ENCODE measurements around the gene ABCB6.

The ABCB6 gene

DNA sequence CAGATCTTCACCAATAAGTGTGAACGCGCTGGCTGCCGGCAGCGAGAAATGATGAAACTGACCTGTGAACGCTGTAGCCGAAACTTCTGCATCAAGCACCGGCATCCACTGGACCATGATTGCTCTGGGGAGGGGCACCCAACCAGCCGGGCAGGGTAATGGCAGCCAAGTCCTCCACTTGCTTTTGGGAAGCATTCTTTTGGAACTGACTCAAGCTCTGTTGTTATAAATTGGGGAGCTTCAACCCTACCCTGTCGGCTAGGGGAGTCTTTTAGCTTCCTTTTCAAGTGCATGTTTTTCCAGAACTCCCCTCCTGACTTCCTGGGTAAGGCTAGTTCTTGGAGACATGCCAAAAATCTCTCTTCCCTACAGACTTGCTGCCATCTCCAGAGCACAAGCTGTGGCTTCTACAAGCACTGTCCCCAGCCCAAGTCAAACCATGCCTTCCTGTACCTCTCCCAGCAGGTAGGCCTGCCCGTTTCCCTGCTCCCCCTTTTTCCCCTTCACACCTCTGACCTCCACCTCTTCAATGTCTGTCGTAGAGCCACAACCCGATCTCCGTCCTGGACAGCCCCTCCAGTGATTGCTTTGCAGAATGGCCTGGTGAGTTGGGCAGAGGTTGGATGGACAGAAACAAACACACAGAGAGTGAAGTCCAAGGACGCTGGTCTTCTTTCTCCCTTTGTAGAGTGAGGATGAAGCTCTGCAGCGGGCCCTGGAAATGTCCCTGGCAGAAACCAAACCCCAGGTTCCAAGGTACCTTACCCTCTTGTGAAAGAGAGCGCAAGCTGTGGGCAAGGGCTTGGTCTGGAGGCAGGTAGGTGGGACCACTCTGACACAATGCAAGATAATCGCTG is 10.6 kb downstream of the ABCB6 start:
- DNase-seq = no peak
- TF ChIP-seq, protein P1, sequence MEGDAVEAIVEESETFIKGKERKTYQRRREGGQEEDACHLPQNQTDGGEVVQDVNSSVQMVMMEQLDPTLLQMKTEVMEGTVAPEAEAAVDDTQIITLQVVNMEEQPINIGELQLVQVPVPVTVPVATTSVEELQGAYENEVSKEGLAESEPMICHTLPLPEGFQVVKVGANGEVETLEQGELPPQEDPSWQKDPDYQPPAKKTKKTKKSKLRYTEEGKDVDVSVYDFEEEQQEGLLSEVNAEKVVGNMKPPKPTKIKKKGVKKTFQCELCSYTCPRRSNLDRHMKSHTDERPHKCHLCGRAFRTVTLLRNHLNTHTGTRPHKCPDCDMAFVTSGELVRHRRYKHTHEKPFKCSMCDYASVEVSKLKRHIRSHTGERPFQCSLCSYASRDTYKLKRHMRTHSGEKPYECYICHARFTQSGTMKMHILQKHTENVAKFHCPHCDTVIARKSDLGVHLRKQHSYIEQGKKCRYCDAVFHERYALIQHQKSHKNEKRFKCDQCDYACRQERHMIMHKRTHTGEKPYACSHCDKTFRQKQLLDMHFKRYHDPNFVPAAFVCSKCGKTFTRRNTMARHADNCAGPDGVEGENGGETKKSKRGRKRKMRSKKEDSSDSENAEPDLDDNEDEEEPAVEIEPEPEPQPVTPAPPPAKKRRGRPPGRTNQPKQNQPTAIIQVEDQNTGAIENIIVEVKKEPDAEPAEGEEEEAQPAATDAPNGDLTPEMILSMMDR (IDR thresholded peaks at IDR 0.05; ENCODE audit: low read depth, low read length) = no peak
- H3K27ac ChIP-seq = no peak overlapping the region
- no peak overlapping the region for H3K4me3 ChIP-seq (ENCODE audit: low read depth, low read length)
- peaks cover 54% of the 10 kb centered on the region for H3K36me3 ChIP-seq
- no peaks in the 10 kb centered on the region for H3K27me3 ChIP-seq (ENCODE audit: insufficient read depth, low read depth, severe bottlenecking)
- H3K9me3 ChIP-seq (ENCODE audit: severe bottlenecking) = no peaks in the 10 kb centered on the region

DNA sequence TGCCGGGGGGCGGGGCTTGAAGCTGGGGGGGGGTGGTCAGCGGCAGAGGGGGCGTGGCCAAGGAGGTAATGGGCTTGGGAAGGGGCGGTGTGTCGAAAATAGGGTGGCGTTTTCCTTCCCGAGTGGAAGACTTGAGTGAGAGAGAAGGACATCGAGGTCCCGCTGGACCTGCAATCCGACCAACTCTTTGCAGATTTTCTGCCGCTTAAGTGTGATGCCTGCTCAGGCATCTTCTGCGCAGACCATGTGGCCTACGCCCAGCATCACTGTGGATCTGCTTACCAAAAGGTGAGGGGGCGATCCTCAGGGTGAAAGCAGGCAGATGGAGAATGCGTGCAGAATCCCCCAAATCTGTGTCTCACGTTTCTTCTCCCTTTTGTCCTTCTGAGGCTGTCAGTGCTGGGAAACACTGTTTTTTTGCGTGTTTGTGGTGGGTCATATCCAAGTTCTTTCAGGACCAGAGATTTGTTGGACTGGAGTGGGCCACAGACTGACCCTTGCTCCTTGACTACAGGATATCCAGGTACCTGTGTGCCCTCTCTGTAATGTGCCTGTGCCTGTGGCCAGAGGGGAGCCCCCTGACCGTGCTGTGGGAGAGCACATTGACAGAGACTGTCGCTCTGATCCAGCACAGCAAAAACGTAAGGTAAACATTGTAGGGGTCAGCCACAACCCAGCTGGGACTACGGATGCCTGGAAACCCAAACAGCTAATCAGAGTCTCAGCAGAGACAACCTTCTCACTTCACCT is 11.4 kb downstream of the ABCB6 start:
- TF ChIP-seq, protein P1 (IDR thresholded peaks at IDR 0.05; ENCODE audit: low read depth, low read length) = no peak
- no peaks in the 10 kb centered on the region for H3K9me3 ChIP-seq (ENCODE audit: severe bottlenecking)
- H3K27ac ChIP-seq = peak overlapping the region; percentile 87
- DNase-seq = no peak
- H3K4me3 ChIP-seq (ENCODE audit: low read depth, low read length) = peak overlapping the region; percentile 62
- no peaks in the 10 kb centered on the region for H3K27me3 ChIP-seq (ENCODE audit: insufficient read depth, low read depth, severe bottlenecking)
- peaks cover 46% of the 10 kb centered on the region for H3K36me3 ChIP-seq

DNA sequence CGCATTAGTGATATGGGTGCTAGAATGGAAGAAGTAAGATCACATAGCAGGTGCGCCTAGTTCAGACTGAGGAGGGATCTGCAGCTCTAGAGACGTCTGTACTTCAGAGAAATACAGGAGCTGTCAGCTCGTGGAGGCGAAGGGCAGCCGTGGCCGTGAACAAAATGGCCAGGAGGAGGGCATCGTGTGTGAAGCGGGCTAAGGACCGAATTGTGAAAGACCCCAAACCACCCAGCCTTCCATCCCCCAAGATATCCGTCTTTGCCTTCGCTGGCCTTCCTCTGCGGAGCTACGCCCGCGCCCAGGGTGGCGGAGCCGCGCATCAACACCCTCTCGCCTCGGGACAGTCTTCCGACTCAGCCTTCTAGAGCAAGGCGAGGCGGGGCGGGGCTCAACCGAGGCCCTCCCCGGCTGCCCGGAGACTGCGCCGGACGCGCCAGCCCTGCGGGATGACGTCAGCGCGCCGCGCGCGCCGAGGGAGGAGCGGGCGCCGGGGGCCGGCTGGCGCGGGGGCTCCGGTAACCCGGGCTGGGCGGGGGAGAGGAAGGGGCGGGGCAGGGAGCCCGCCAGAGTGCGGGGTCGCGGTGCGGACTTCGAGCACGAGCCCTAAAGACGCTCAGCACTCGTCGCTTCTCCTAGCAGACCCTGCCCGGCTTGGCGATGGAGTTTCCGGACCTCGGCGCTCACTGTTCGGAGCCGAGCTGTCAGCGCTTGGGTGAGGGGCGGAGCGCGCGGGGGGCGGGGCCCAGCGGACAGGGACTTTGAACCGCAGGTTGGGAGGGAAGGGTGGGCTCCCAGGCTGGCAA is 12.2 kb downstream of the ABCB6 start, which contains the start of gene ZFAND2B:
Gene ZFAND2B (plus strand): TSS at position 455 of the 806 bp plus-strand sequence. CDS start 206 bp downstream, at position 661.
- Histone ChIP-seq H3K4me3 (ENCODE audit: low read depth, low read length) (peak within 1 kb of the TSS; percentile 62), H3K9me3 (ENCODE audit: severe bottlenecking) (no peaks in the 10 kb centered on the region), H3K27me3 (ENCODE audit: insufficient read depth, low read depth, severe bottlenecking) (no peaks in the 10 kb centered on the region), H3K27ac (peak within 1 kb of the TSS; percentile 87), H3K36me3 (peaks cover 40% of the 10 kb centered on the region)
- DNase-seq = peak; percentile 94
- TF ChIP-seq, protein P1 (IDR thresholded peaks at IDR 0.05; ENCODE audit: low read depth, low read length) = no peak

DNA sequence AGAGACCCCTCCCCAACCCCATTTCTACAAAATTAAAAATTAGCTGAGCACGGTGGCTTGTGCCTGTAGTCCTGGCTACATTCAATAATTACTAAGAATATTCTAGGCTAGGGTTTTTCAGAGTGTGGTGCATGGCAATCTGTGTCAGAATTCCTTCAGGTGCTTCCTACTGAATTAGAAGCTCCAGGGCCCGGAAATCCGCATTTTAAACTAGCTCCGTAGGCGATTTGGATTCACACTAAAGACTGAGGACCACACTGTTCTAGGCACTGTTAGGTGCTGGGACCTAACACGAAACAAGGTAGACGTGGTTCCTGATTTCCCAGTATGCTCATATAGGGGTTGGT is 12.8 kb downstream of the ABCB6 start:
- Histone ChIP-seq H3K36me3 (peaks cover 36% of the 10 kb centered on the region), H3K4me3 (ENCODE audit: low read depth, low read length) (peak overlapping the region; percentile 46), H3K27me3 (ENCODE audit: insufficient read depth, low read depth, severe bottlenecking) (no peaks in the 10 kb centered on the region), H3K9me3 (ENCODE audit: severe bottlenecking) (no peaks in the 10 kb centered on the region), H3K27ac (peak overlapping the region; percentile 87)
- TF ChIP-seq, protein P1 (IDR thresholded peaks at IDR 0.05; ENCODE audit: low read depth, low read length) = no peak
- DNase-seq = no peak

DNA sequence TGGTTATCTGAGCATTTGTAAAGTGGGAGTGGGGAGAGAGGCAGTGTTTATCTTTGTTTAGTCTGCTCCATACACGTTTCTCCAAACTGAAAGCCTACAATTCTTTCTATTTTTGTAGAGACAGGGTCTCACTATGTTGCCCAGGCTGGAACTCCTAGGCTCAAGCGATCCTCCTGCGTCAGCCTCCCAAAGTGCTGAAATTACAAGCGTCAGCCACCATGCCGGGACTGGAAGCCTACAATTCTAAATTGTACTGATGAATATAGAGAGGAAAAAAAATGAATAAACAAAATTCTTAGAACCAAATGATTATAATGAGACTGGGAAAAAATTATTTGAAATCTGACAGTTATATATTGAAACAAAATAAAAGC is 13.6 kb downstream of the ABCB6 start:
- Histone ChIP-seq H3K27me3 (ENCODE audit: insufficient read depth, low read depth, severe bottlenecking) (no peaks in the 10 kb centered on the region), H3K36me3 (peaks cover 28% of the 10 kb centered on the region), H3K9me3 (ENCODE audit: severe bottlenecking) (no peaks in the 10 kb centered on the region), H3K27ac (no peak overlapping the region), H3K4me3 (ENCODE audit: low read depth, low read length) (no peak overlapping the region)
- TF ChIP-seq, protein P1 (IDR thresholded peaks at IDR 0.05; ENCODE audit: low read depth, low read length) = no peak
- DNase-seq = no peak
